HG02852 (cell line): ENCODE results near the gene KRTAP12-3.
"Not testable (repeated sequence)": the region's sequence is repeated elsewhere in the genome, so short reads cannot be mapped to it uniquely, and the experiment has no call there.

Experiments
- ATAC-seq: cut with Tn5 transposase; IDR thresholded peaks from one replicate; pipeline ENCODE4 v1.9.1; 2021; ENCODE audit warnings: mild to moderate bottlenecking, moderate library complexity; ENCODE audit not compliant: unreplicated experiment

Gene KRTAP12-3

DNA sequence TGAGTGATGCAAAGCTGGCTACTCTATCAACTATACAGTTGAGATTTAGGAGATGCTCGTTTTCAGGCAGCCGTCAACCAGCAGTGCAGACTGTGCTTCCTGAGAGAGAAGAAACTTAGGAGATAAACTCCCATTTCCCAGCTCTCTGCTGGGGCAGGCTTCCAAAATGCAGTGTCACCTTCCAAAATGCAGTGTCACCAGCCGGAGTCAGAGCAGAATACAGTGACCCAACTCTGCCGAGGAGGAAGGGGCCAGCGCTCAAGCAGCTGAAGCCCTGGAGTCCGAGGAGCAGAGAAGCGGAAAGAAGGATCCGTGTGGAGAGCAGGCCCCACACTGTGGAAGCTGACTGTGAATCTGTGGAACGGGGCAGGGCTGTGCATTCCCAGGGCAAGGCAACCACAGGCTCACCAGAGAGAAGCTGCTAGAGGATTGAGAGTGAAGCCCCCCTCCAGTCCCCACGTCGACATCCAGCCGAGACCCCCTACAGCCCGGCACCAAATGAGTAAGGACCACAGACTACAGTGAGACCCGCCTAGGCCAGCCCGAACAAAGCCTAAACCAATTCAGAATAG lies 24.9 kb downstream of the KRTAP12-3 start:
- no peak for ATAC-seq

DNA sequence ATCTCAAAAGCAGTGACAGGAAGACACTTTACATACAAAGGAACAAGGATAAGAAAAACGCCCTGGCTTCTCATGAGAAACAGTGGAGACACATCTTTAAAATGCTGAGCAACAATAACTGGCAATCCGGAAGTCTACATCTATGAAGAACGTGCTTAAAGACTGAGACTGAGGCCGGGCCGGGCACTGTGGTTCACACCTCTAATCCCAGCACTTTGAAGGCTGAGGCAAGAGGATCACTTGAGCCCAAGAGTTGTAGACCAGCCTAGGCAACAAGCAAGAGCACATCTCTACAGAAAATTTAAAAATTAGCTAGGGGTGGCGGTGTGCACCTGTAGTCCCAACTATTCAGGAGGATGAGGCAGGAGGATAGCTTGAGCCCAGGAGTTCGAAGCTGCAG lies 26.3 kb downstream of the KRTAP12-3 start:
- ATAC-seq = no peak

DNA sequence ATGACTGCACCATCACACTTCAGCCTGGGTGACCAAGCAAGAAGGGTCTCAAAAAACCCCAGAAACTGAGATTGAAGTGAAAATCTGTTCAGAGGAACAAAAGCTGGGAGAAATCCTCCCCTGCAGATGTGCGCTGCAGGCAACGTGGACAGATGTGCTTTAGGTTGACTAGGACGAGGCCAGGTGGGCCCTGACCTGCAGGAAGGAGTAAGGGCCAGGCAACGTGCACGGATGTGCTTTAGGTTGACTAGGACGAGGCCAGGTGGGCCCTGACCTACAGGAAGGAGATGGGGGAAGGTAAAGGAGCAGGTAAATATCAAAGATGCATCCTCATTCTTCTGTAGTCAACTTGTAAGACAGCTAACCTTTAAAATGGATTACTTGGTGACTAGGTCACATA lies 26.8 kb downstream of the KRTAP12-3 start:
- ATAC-seq = no peak

DNA sequence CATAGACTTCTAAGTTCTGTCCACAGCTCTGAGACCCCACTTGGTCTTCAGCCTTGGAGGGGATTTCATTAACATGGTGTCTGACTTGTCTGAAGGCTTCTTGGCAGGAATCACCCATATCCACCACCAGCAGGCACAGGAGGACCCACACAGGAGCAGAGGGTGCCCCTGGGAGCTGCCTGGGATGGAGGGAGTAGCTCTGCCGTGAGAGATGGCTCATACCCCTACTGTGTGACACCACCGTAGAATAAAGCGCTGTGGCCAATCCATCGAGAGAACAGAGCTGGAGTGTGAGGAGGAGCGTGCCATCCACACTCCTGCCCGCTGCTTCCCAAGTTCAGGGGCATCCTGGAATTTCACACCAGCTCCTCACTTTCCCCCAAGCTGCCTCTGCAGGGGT lies 27.3 kb downstream of the KRTAP12-3 start:
- ATAC-seq = not testable (repeated sequence)

DNA sequence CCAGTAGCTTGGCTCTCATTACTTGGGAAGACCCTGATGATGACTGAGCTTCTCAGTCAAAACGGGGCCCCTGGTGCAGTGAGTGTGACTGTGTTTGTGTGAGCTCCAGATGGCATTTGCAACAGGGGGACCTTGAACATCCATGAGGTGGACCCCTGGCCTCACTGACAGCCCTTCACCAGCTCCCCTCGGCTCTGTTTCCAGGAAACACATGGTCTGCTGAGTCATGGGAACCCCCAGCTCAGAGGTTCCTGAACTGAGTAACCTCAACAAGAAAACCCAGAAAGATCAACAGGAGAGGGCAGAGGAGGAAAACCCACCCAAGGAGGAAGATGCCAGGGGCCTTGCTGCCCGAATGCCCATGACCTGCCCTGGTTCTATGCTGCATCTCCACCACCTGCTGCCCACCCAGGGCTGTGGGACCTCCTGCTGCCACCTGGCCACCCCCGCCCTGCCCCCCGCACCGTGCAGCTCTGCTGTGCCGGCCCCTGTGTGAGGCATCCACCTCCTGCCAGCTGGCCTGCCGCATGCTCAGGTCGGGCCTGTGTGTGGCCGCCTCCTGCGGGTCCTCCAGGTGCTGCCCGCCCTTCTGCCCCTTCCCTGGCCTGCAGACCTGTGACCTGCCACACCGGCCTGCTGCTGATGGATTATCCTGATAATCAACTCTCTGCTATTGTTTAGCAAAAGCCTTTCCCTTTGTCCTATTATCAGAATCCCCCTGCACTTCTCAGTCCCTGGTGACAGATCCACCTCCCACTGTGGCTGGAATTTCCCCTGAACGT lies 28.5 kb downstream of the KRTAP12-3 start:
- no peak for ATAC-seq

DNA sequence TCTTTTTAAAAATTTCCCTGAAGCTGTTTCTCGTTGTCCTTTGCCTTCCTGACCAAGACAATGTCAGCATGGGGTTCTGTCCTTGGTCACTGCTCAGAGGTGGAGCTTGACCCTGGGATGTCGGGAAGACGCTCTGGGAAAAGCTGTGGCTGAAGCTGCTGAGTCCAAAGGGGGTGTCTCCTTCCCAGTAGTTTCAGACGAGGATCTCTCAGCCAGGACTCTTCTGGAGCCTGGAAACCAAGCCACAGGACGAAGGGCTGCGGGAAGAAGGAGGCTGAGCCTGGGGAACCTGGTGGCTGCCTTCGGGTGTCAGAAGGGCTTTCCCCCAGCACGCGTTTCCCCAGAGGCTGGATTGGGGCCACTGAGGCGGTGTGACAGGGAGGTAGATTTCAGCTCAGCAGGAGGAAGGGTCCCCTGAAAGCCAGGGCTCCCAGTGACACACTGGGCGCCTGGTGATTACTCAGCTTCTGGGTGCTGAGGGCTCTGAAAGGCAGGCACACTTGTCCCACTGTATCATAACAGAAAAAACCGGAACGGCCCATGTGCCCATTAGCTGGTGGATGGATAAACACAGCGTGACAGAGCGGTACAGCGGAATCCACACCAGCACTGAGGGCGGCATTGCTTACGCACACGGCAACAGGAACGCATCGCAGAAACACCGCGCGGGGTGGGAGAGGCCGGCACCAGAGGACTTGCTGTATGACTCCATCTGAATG lies 29.3 kb downstream of the KRTAP12-3 start:
- no peak for ATAC-seq

DNA sequence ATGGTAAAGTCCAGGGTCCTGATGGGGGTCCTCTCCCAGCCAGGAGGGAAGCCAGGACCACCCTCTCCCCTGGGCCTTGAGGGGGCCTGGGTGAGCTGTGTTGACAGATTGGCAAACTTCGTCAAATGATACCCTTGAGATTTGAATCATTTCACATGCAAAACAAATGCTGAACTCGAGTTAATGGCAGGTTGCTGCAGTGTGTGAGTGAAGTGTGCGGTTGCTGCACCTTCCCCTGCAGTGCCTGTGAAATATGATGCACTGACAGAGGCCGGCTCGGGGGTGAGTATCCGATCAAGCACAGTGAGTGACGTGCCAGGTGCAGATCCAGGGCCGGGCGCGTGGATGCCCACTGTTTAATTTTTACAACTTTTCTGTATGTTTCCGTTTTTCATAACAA lies 29.9 kb downstream of the KRTAP12-3 start:
- ATAC-seq = no peak

DNA sequence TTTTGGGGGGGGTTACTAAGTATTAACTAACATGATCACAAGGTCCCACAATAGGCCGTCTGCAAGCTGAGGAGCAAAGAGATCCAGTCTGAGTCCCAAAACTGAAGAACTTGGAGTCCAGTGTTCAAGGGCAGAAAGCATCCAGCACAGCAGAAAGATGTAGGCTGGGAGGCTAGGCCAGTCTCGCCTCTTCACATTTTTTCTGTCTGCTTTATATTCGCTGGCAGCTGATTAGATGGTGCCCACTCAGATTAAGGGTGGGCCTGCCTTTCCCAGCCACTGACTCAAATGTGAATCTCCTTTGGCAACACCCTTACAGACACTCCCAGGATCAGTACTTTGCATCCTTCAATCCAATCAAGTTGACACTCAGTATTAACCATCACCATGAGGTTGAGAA lies 32.0 kb downstream of the KRTAP12-3 start:
- not testable (repeated sequence) for ATAC-seq

DNA sequence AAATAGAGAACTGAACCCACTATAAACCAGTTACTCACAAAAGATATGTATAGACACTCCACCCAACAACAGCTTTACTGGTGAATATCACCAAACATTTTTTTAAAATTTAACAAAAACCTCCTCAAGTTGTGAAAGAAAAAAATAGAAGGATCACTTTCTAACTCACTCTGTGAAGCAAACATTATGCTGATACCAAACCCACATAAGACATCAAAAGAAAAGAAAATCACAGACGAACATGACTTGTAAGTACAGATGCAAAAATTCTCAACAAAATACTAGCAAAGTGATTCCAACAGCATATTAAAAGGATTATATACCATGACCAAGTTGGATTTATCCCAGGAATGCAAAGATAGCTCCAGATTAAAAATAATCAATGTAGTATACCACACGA lies 34.0 kb downstream of the KRTAP12-3 start:
- no peak for ATAC-seq

DNA sequence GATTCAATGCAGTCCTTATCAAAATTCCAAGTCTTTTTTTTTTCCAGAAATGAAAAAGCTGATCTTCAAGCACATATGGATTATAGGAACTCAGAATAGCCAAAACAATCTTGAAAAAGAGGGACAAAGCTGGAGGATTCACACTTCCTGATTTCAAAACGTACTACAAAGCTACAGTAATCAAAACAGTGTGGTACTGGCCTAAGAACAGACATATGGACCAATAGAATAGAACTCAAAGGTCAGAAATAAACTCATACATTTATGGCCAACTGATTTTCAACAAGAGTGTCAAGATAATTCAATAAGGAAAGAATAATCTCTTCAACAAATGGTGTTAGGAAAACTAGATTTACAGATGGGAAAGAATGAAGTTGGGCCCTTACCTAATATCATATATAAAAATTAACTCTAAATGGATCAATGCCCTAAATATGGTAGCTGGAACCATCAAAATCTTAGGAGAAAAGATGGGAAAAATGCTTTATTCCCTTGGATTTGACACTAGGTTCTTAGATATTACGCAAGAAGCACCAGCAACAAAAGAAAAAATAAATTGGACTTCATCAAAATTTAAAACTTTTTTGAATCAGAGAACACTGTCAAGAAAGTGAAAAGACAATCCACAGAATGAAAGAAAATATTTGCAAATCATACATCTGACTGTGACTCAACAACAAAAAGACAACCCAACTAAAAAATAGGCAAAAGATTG lies 35.2 kb downstream of the KRTAP12-3 start:
- ATAC-seq = no peak

DNA sequence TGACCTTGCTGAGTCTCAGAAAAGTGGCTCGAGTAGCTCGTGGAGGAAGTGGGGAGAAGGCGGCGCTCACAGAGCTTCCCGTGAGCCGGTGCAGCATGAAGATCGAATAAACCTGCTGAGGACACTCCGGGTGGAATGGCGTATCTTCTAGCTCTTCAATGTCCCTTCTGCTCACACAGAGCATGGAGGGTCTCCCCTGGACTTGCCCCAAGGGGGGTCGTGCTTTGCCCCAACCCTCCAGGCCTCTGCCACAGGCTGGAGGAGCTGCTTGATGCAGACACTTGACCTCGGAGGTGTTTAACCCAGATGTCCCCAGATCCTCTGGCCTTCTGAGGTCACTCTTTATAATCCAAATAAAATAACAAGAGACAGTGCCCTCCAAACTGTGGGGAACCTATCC lies 37.0 kb downstream of the KRTAP12-3 start:
- no peak for ATAC-seq

DNA sequence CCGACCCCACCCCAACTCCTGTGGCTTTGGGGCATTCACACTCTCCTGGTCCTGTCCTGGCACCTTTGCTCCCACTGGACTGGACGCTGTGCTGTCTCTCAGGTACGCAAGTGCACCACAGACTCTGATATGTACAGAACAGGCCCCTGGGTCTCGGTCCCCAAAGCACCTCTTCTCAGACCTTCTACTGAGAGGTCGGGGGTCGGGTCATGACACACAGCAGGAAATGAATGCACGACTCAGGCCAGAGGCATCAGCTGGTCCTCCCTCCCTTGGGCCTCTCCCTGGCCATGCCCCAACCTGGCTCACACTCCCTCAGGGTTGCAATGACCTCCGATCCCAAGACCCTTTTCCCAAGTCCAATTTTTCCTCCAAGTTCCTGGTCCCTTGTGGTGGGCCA lies 37.5 kb downstream of the KRTAP12-3 start:
- ATAC-seq = no peak

DNA sequence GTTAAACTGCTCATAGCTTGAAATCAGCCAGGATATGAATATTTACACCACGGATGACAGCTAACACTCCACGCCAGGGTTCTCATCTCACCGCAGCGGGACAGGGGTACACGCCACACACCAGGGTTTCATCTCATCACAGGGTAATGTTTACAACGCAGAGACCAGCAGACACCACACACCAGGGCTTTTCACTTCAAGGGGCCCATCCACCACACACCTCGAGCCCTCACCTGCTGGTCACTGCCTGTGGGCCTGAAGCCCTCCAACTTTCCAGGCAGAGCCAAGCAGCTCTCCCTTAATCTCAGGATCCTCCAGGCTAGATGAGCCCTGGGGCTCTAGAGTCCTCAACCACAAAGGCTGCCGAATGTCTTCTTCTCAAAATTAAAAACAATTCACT lies 37.9 kb downstream of the KRTAP12-3 start:
- ATAC-seq = no peak

DNA sequence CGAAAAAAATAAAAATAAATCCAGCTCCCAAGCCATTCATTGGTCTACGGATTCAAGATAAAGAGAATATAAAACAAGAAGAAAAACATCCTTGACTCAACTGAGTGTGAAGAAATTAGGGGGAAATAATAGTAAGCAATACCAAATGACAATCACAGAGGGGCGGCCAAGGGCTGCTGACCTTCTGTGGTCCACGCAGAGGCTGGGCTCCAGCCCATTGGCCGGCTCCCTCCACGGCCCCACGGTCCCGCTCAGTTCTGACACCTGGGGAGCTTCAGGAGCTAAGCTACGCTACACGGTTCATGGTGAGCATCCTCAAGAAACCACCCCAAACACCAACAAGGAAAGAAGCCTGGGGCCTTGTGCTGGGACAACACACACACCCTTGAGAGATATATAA lies 38.8 kb downstream of the KRTAP12-3 start:
- ATAC-seq = no peak

DNA sequence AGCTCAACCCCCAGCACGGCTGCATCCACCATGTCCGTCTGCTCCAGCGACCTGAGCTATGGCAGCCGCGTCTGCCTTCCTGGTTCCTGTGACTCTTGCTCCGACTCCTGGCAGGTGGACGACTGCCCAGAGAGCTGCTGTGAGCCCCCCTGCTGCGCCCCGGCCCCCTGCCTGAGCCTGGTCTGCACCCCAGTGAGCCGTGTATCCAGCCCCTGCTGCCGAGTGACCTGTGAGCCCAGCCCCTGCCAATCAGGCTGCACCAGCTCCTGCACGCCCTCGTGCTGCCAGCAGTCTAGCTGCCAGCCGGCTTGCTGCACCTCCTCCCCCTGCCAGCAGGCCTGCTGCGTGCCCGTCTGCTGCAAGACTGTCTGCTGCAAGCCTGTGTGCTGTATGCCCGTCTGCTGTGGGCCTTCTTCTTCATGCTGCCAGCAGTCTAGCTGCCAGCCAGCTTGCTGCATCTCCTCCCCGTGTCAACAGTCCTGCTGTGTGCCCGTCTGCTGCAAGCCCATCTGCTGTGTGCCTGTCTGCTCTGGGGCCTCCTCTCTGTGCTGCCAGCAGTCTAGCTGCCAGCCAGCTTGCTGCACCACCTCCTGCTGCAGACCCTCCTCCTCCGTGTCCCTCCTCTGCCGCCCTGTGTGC lies 39.6 kb downstream of the KRTAP12-3 start, which contains the start of gene KRTAP10-12:
Gene KRTAP10-12 (plus strand): TSS at position 1 of the 639 bp plus-strand sequence. CDS start 30 bp downstream, at position 31.
- not testable (repeated sequence) for ATAC-seq

DNA sequence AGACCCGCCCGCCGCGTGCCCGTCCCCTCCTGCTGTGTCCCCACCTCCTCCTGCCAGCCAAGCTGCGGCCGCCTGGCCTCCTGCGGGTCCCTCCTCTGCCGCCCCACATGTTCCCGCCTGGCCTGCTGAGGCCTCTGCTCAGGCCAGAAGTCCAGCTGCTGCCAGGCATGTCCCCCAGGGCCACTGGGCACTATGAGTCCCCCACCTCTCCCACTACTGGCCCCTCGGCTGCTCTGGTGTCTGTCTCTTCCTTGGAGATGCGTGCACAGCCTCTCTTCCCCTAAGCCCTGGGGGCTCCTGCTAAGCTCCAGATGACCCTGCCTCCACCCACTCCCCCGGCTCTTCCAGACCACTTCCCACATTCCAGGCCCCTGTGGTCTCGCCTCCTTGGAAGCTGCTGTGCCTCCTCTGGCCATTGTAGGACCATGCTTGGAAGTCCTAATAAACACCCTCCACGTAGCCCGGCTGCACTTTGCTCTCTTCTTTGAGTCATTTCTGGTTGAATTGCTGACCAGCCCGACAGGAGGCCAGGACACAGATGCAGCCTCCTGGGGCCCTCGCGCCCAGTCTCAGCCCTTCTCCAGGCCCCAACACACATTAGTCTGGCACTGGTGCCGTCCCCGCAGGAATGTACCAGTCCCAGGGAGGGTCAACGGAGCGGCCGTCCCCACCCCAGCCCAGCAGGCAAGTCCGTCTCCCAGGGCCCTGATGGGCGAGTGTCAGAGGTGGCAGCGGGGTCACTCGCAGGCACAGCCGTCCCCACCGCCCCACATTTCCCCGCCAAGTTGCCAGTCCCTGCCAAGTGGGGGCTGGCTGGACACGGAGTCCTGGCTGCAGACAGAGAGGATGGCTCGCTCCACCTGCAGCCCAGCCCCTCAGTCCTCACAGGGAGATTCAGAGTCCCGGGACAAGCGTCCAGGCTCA lies 40.3 kb downstream of the KRTAP12-3 start:
- ATAC-seq = no peak

DNA sequence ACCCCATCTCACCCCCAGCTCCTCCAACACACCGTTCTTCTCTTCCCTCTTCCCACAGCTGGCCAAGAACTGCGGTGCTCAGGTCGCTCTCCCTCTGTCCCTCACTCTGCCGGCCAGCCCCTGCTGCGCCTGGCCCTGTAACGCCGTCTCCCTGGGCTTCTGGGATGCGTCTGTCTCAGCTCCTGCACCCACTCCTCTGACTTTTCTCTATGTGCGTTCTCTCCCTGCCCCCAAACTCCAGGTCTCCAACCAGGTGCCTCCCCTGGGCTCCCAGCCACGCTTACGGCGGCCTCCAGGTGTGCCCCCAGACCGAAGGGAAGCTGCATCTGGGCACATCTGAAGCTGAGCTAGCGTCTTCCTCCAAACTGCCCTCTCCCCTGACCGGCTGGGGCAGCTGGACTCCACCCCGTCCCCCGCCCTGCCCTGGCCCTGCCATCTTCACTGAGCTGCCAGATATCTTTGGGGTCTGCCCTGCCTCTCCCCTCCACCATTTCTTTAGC lies 41.8 kb downstream of the KRTAP12-3 start:
- ATAC-seq = no peak

DNA sequence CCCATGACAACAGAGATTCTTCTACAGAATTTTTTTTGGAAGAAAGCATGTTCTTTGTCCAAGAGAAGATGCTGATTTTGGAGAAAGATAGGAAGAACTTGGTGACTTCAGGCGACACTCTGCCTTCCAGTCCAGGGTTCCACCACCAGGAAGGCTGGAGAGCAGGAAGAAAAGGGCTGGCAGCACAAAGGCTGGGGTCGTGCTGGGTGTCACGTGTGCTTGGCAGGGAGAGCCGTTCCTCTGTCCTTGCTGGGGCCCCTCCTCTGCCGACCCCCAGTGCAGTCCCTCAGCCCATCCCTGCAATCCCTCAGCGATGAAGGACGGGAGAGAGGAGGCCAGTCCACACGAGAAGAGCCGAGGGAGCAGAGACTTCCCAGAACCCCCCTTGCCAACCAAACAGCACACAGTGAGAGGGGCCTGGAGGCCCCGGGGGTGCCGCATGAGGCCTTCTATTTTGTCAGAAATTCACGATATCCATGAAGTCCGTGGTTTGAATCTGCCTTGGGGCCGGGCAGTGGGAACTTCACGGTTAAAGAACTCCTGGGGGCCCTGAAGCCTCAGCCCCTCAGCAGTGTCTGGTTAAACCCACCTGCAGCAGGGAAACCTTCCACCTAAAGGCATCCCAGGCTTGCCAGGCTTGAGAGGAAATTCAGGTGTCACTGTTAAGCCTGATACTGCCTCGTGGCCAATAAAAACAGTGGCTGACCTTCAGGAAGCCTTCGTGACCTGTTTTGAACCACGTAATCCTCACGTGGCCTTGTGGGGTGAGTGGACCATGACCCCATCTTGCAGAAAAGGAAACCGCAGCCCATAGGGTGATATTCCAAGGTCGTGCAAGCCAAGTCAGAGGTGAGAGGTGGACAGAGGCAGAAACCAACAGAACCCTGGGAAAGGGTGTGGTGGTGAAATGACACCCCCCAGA lies 42.6 kb downstream of the KRTAP12-3 start:
- ATAC-seq = no peak

DNA sequence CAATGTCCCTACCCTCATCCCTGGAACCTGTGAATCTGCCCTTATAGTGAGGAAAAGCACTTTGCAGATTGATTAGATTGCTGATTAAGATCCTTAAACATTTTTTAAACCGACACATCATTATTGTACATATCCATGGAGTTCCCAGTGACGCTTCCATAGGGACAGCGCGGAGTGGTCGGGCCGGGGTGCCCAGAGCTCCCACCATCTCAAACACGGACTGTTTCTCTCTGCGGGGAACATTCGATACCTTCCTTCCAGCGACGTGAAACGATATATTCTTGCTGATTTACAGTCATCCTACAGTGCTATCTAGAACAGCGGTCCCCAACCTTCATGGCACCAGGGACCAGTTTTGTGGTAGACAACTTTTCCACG lies 43.3 kb downstream of the KRTAP12-3 start:
- ATAC-seq = no peak
